GM23338 (cell line): ENCODE results near the gene FPGS. TPM values are rescaled to one million over a fixed set of nuclear protein-coding genes. Genes with fewer than 3 reads are reported as not detected.

Experiments used
- ATAC-seq: fragments of 200-7000 bp; cut with Tn5 transposase; 3 replicates; pipeline ENCODE4 v1.9.1; 2020
- DNase-seq: peaks from one replicate; pipeline ENCODE4 v3.0.0-alpha.2; 2015; ENCODE audit warnings: low spot score
- H2AFZ ChIP-seq: fragments of 200-600 bp; sonication (generic); 2 replicates; pipeline ENCODE4 v1.8.0; 2016; ENCODE audit warnings: antibody characterized with exemption, mild to moderate bottlenecking, moderate library complexity
- H3F3A ChIP-seq: fragments of 200-600 bp; sonication (generic); replicated peaks from 2 replicates; pipeline ENCODE4 v1.8.0; 2017; ENCODE audit warnings: antibody characterized with exemption, mixed run types, low read depth
- H3K27ac ChIP-seq: fragments of 200-600 bp; sonication (generic); 2 replicates; pipeline ENCODE4 v1.6.1; 2016; ENCODE audit warnings: low read depth
- H3K27me3 ChIP-seq: fragments of 200-600 bp; sonication (generic); 2 replicates; pipeline ENCODE4 v1.8.0; 2016; ENCODE audit warnings: mild to moderate bottlenecking, mixed run types, moderate library complexity; ENCODE audit not compliant: insufficient read depth
- H3K36me3 ChIP-seq: fragments of 200-600 bp; sonication (generic); 2 replicates; pipeline ENCODE4 v1.8.0; 2016; ENCODE audit warnings: mild to moderate bottlenecking; ENCODE audit not compliant: insufficient read depth
- H3K4me1 ChIP-seq: fragments of 200-600 bp; sonication (generic); 2 replicates; pipeline ENCODE4 v1.8.0; 2016; ENCODE audit warnings: mild to moderate bottlenecking, moderate library complexity; ENCODE audit not compliant: insufficient read depth
- H3K4me2 ChIP-seq: fragments of 200-600 bp; sonication (generic); 2 replicates; pipeline ENCODE4 v1.7.1; 2017; ENCODE audit warnings: mixed run types
- H3K4me3 ChIP-seq: fragments of 200-600 bp; sonication (generic); 2 replicates; pipeline ENCODE4 v1.6.1; 2016; ENCODE audit warnings: mixed run types
- H3K79me2 ChIP-seq: fragments of 200-600 bp; sonication (generic); replicated peaks from 2 replicates; pipeline ENCODE4 v1.8.0; 2017; ENCODE audit warnings: mild to moderate bottlenecking; ENCODE audit not compliant: insufficient read depth
- H3K9me2 ChIP-seq: fragments of 200-600 bp; sonication (generic); 2 replicates; pipeline ENCODE4 v1.8.0; 2017; ENCODE audit not compliant: insufficient read depth
- H4K20me1 ChIP-seq: fragments of 200-600 bp; sonication (generic); replicated peaks from 2 replicates; pipeline ENCODE4 v1.8.0; 2017; ENCODE audit warnings: mild to moderate bottlenecking; ENCODE audit not compliant: insufficient read depth
- H3K27ac Mint-ChIP-seq: 2 replicates; pipeline ENCODE4 v1.8.0; 2020; ENCODE audit warnings: inconsistent platforms, mild to moderate bottlenecking, moderate library complexity, mixed read lengths
- H3K27me3 Mint-ChIP-seq: 3 replicates; pipeline ENCODE4 v1.8.0; 2022; ENCODE audit warnings: low read depth, mild to moderate bottlenecking, moderate library complexity, mixed read lengths, inconsistent platforms; ENCODE audit not compliant: insufficient read depth, poor library complexity
- H3K36me3 Mint-ChIP-seq: 3 replicates; pipeline ENCODE4 v1.8.0; 2021; ENCODE audit warnings: low read depth, mild to moderate bottlenecking, inconsistent platforms, moderate library complexity, mixed read lengths
- H3K4me1 Mint-ChIP-seq: 3 replicates; pipeline ENCODE4 v1.8.0; 2020; ENCODE audit warnings: mild to moderate bottlenecking, inconsistent platforms, mixed read lengths
- H3K4me3 Mint-ChIP-seq: 3 replicates; pipeline ENCODE4 v1.8.0; 2021; ENCODE audit warnings: moderate library complexity, mild to moderate bottlenecking, inconsistent platforms, mixed read lengths
- H3K9me3 Mint-ChIP-seq: 3 replicates; pipeline ENCODE4 v1.8.0; 2020; ENCODE audit warnings: moderate library complexity, mild to moderate bottlenecking, inconsistent platforms, mixed read lengths
- CREB1 ChIP-seq: fragments of 250-450 bp; sonication (Bioruptor Pico); IDR thresholded peaks from 2 replicates; pipeline ENCODE4 v1.5.0; 2020; ENCODE audit warnings: low read depth, mild to moderate bottlenecking, moderate library complexity
- CTCF ChIP-seq, 2 experiments: fragments of 200-600 bp in 1 of 2; sonication (generic) in 1 of 2; conservative IDR thresholded peaks; 2 replicates each; pipeline versions ENCODE4 v1.5.1 to v1.6.1; 2016 to 2017; ENCODE audit warnings: antibody characterized with exemption in 2 of 2, low read depth in 2 of 2, mild to moderate bottlenecking in 2 of 2, moderate library complexity in 1 of 2
- EZH2 ChIP-seq: fragments of 200-600 bp; sonication (generic); IDR thresholded peaks from one replicate; pipeline ENCODE4 v1.8.0; 2017; ENCODE audit warnings: antibody characterized with exemption, mild to moderate bottlenecking, low read depth; ENCODE audit not compliant: unreplicated experiment
- EZH2phosphoT487 ChIP-seq: fragments of 200-600 bp; sonication (generic); IDR thresholded peaks from one replicate; pipeline ENCODE4 v1.8.1; 2018; ENCODE audit warnings: antibody characterized with exemption; ENCODE audit not compliant: unreplicated experiment
- JUNB ChIP-seq: IDR thresholded peaks from one replicate; pipeline ENCODE4 v1.6.1; 2016; ENCODE audit warnings: antibody characterized with exemption; ENCODE audit not compliant: unreplicated experiment
- POLR2AphosphoS5 ChIP-seq: IDR thresholded peaks from 2 replicates; pipeline ENCODE4 v1.6.1; 2016; ENCODE audit warnings: antibody characterized with exemption, low read depth
- REST ChIP-seq: IDR thresholded peaks from one replicate; pipeline ENCODE4 v1.6.1; 2018; ENCODE audit warnings: antibody characterized with exemption; ENCODE audit not compliant: unreplicated experiment
- STAT1 ChIP-seq: IDR thresholded peaks from one replicate; pipeline ENCODE4 v1.6.1; 2016; ENCODE audit warnings: antibody characterized with exemption; ENCODE audit not compliant: unreplicated experiment
- ZNF114 ChIP-seq: fragments of 250-450 bp; sonication (Bioruptor Pico); IDR thresholded peaks from 2 replicates; pipeline ENCODE4 v1.5.0; 2020; ENCODE audit warnings: mild to moderate bottlenecking, moderate library complexity
- ZNF331 ChIP-seq: fragments of 250-450 bp; sonication (Bioruptor Pico); IDR thresholded peaks from 2 replicates; pipeline ENCODE4 v1.5.0; 2020; ENCODE audit warnings: low read depth, mild to moderate bottlenecking, moderate library complexity
- ZNF462 ChIP-seq: fragments of 250-450 bp; sonication (Bioruptor Pico); IDR thresholded peaks from 2 replicates; pipeline ENCODE4 v1.5.0; 2020; ENCODE audit warnings: mild to moderate bottlenecking, moderate library complexity
- polyA plus RNA-seq: library from polyadenylated mRNA; unstranded; fragments of >200 nt; fragmentation: Nextera tagmentation; extraction: Ambion mirVana; gene quantifications from 2 replicates; pipeline ENCODE4 v1.2.1, GENCODE V29; 2016
- total RNA-seq: library from RNA; depleted of rRNA; stranded (reverse); fragments of >200 nt; shearing (Covaris generic); gene quantifications from 2 replicates; pipeline ENCODE4 v1.2.3, GENCODE V29; 2014

Gene FPGS
- total and polyA plus RNA-seq, 2 experiments from 2014 or later: 40.7 to 87.2 TPM

GRCh38 chr9:127788337-127789011, 14.2 kb upstream of the FPGS start (continued):
- TF ChIP-seq EZH2: no peak
- TF ChIP-seq ZNF114: no peak
- TF ChIP-seq CTCF (conservative IDR thresholded peaks at IDR 0.05; ENCODE audit: low read depth in 2 of 2): no peak
- no peak for TF ChIP-seq STAT1
- no peak for TF ChIP-seq REST
- TF ChIP-seq POLR2AphosphoS5: no peak

- Histone ChIP-seq H3F3A (peaks cover 47% of the 10 kb centered on the region), H4K20me1 (peaks cover 30% of the 10 kb centered on the region), H3K4me2 (no peak overlapping the region), H3K4me3 (no peak overlapping the region), H3K27ac (no peak overlapping the region), H3K9me2 (no peaks in the 10 kb centered on the region), H3K79me2 (peaks cover 35% of the 10 kb centered on the region), H2AFZ (no peak overlapping the region), H3K36me3 (peaks cover 56% of the 10 kb centered on the region), H3K27me3 (no peaks in the 10 kb centered on the region), H3K4me1 (peaks cover 11% of the 10 kb centered on the region)
- Mint-ChIP-seq H3K27me3 (peaks cover 15% of the 10 kb centered on the region), H3K27ac (no peak overlapping the region), H3K4me1 (peaks cover 16% of the 10 kb centered on the region), H3K9me3 (no peaks in the 10 kb centered on the region), H3K4me3 (no peak overlapping the region), H3K36me3 (peaks cover 63% of the 10 kb centered on the region)
- ATAC-seq: no peak
- no peak for DNase-seq
- TF ChIP-seq STAT1: no peak
- no peak for TF ChIP-seq CREB1
- TF ChIP-seq POLR2AphosphoS5: no peak
- no peak for TF ChIP-seq JUNB
- TF ChIP-seq EZH2phosphoT487: no peak
- TF ChIP-seq EZH2: no peak
- no peak for TF ChIP-seq ZNF331 (CRISPR knock-in tag)
- TF ChIP-seq ZNF462 (CRISPR knock-in tag): no peak
Observed at GRCh38 chr9:127789179-127789578, 13.5 kb upstream of the FPGS start.
